ENCODE results near the gene VDAC1.

GRCh38 chr5:133978943-133979342, 25.8 kb downstream of the VDAC1 start:
- TF ChIP-seq CTCF (conservative IDR thresholded peaks at IDR 0.05 in 1 of 2, IDR thresholded peaks at IDR 0.05 in 1 of 2; ENCODE audit: extremely low read depth in 1 of 2, insufficient read depth in 1 of 2, low read depth in 1 of 2, low read length in 2 of 2) (no peak), EZH2 (IDR thresholded peaks at IDR 0.05; ENCODE audit: borderline replicate concordance, low read length) (no peak)

Data from mammary epithelial cell (primary cell).